Measurements from ENCODE around the gene PCDHA6.

DNA sequence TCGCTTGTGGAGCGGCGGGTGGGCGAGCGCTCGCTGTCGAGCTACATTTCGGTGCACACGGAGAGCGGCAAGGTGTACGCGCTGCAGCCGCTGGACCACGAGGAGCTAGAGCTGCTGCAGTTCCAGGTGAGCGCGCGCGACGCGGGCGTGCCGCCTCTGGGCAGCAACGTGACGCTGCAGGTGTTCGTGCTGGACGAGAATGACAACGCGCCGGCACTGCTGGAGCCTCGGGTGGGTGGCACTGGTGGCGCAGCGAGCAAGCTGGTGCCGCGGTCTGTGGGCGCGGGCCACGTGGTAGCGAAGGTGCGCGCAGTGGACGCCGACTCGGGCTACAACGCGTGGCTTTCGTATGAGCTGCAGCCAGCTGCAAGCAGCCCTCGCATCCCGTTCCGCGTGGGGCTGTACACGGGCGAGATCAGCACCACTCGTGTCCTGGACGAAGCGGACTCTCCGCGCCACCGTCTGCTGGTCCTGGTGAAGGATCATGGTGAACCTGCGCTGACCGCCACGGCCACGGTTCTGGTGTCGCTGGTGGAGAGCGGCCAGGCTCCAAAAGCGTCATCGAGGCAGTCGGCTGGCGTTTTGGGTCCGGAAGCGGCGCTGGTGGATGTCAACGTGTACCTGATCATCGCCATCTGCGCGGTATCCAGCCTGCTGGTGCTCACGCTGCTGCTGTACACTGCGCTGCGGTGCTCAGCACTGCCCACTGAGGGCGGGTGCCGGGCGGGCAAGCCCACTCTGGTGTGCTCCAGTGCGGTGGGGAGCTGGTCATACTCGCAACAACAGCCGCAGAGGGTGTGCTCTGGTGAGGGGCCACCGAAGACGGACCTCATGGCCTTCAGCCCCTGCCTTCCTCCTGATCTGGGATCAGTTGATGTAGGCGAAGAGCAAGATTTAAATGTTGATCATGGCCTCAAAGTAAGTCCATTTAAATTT lies 15.3 kb downstream of the PCDHA6 start:
- TF ChIP-seq, protein P1, sequence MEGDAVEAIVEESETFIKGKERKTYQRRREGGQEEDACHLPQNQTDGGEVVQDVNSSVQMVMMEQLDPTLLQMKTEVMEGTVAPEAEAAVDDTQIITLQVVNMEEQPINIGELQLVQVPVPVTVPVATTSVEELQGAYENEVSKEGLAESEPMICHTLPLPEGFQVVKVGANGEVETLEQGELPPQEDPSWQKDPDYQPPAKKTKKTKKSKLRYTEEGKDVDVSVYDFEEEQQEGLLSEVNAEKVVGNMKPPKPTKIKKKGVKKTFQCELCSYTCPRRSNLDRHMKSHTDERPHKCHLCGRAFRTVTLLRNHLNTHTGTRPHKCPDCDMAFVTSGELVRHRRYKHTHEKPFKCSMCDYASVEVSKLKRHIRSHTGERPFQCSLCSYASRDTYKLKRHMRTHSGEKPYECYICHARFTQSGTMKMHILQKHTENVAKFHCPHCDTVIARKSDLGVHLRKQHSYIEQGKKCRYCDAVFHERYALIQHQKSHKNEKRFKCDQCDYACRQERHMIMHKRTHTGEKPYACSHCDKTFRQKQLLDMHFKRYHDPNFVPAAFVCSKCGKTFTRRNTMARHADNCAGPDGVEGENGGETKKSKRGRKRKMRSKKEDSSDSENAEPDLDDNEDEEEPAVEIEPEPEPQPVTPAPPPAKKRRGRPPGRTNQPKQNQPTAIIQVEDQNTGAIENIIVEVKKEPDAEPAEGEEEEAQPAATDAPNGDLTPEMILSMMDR (IDR thresholded peaks at IDR 0.05): no peak
- TF ChIP-seq SMC3 (IDR thresholded peaks at IDR 0.05; ENCODE audit: low read depth, low read length) (no peak), CHD2 (IDR thresholded peaks at IDR 0.05; ENCODE audit: low read length, partially characterized antibody) (no peak), EP300 (IDR thresholded peaks at IDR 0.05; ENCODE audit: borderline replicate concordance in 1 of 2, low read depth in 1 of 2, low read length in 1 of 2) (no peak), POLR2AphosphoS5 (IDR thresholded peaks at IDR 0.05; ENCODE audit: low read depth, low read length) (no peak), NRF1 (IDR thresholded peaks at IDR 0.05; ENCODE audit: low read depth, low read length) (no peak), RFX5 (IDR thresholded peaks at IDR 0.05; ENCODE audit: low read length) (no peak), GABPA (IDR thresholded peaks at IDR 0.05; ENCODE audit: low read depth) (no peak), RAD21 (IDR thresholded peaks at IDR 0.05; ENCODE audit: low read length) (no peak), EZH2phosphoT487 (IDR thresholded peaks at IDR 0.05; ENCODE audit: borderline replicate concordance, low read depth) (no peak), GATA2 (CRISPR knock-in tag; IDR thresholded peaks at IDR 0.05) (no peak), TEAD4 (IDR thresholded peaks at IDR 0.05; ENCODE audit: borderline replicate concordance, insufficient read depth) (no peak)
- TF ChIP-seq, protein P2, sequence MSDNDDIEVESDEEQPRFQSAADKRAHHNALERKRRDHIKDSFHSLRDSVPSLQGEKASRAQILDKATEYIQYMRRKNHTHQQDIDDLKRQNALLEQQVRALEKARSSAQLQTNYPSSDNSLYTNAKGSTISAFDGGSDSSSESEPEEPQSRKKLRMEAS (IDR thresholded peaks at IDR 0.05; ENCODE audit: low read depth): no peak
- TF ChIP-seq, protein P3, sequence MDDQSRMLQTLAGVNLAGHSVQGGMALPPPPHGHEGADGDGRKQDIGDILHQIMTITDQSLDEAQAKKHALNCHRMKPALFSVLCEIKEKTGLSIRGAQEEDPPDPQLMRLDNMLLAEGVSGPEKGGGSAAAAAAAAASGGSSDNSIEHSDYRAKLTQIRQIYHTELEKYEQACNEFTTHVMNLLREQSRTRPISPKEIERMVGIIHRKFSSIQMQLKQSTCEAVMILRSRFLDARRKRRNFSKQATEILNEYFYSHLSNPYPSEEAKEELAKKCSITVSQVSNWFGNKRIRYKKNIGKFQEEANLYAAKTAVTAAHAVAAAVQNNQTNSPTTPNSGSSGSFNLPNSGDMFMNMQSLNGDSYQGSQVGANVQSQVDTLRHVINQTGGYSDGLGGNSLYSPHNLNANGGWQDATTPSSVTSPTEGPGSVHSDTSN (IDR thresholded peaks at IDR 0.05): no peak
